ENCODE data around the gene RBMS1. TPM values are rescaled to one million over a fixed set of nuclear protein-coding genes. Genes with fewer than 3 reads are reported as not detected.

The RBMS1 gene
- total and polyA plus RNA-seq, 4 donors: 7.9 to 23.5 (median 15.5) TPM

DNA sequence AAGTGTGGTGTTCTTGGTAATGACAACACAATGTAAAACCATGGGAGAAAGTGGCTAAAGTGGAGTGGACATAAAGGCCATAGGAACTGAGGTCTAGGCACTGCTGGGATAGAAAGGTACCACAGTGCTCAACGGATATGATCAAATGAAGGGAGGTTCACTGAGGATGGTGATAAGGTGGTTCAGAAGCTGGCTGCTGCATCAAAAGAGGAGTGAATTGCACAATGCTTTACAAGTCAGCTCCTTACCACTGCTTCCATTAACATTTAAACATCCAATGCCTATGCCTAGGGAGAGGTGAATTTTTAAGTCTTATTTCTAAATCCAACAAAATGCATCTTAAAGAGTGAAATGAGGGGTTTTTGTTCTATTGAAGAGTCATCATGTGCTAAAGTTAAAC is 193.4 kb downstream of the RBMS1 start:
- no peak for DNase-seq (ENCODE audit: low spot score)
- WGBS: 93% methylated on average over 1 of the region's 1 CpG
- Histone ChIP-seq H3K9me3 (ENCODE audit: control insufficient read depth in 4 of 4, low read length in 3 of 4) (no peaks in the 10 kb centered on the region), H3K9ac (ENCODE audit: low read depth in 1 of 2, low read length in 2 of 2) (no peak overlapping the region), H3K27ac (ENCODE audit: low read depth in 1 of 2, low read length in 2 of 2) (no peak overlapping the region), H3K36me3 (ENCODE audit: control insufficient read depth in 4 of 4, insufficient read depth in 3 of 4, low read depth in 1 of 4, low read length in 3 of 4) (peaks cover 0 to 10% (median 2%) of the 10 kb centered on the region in 4 donors), H3K4me1 (ENCODE audit: control insufficient read depth in 4 of 4, insufficient read depth in 4 of 4, low read length in 3 of 4) (no peaks in the 10 kb centered on the region), H3K27me3 (ENCODE audit: control insufficient read depth in 4 of 4, insufficient read depth in 4 of 4, low read length in 3 of 4) (no peaks in the 10 kb centered on the region), H3K4me3 (ENCODE audit: low read depth in 1 of 3, low read length in 3 of 3) (no peak overlapping the region)
- no peak for TF ChIP-seq HNF4A (conservative IDR thresholded peaks at IDR 0.05)
- TF ChIP-seq FOXA2 (IDR thresholded peaks at IDR 0.05): no peak

GRCh38 chr2:160299540-160299939 is 194.1 kb downstream of the RBMS1 start:
- Histone ChIP-seq H3K4me1 (ENCODE audit: control insufficient read depth in 4 of 4, insufficient read depth in 4 of 4, low read length in 3 of 4) (no peaks in the 10 kb centered on the region), H3K9me3 (ENCODE audit: control insufficient read depth in 4 of 4, low read length in 3 of 4) (no peaks in the 10 kb centered on the region), H3K36me3 (ENCODE audit: control insufficient read depth in 4 of 4, insufficient read depth in 3 of 4, low read depth in 1 of 4, low read length in 3 of 4) (peaks cover 0 to 10% (median 2%) of the 10 kb centered on the region in 4 donors), H3K4me3 (ENCODE audit: low read depth in 1 of 3, low read length in 3 of 3) (no peak overlapping the region), H3K9ac (ENCODE audit: low read depth in 1 of 2, low read length in 2 of 2) (no peak overlapping the region), H3K27me3 (ENCODE audit: control insufficient read depth in 4 of 4, insufficient read depth in 4 of 4, low read length in 3 of 4) (no peaks in the 10 kb centered on the region), H3K27ac (ENCODE audit: low read depth in 1 of 2, low read length in 2 of 2) (no peak overlapping the region)
- TF ChIP-seq TAF1 (conservative IDR thresholded peaks at IDR 0.05) (no peak), YY1 (IDR thresholded peaks at IDR 0.05) (no peak)
- 76% methylated on average over 3 of the region's 3 CpGs for WGBS
- no peak for DNase-seq (ENCODE audit: low spot score)

GRCh38 chr2:160298960-160299359 is 194.6 kb downstream of the RBMS1 start:
- no peaks in the 10 kb centered on the region for H3K4me1 ChIP-seq (ENCODE audit: control insufficient read depth in 4 of 4, insufficient read depth in 4 of 4, low read length in 3 of 4)
- H3K9ac ChIP-seq (ENCODE audit: low read depth in 1 of 2, low read length in 2 of 2): no peak overlapping the region
- no peaks in the 10 kb centered on the region for H3K9me3 ChIP-seq (ENCODE audit: control insufficient read depth in 4 of 4, low read length in 3 of 4)
- no peaks in the 10 kb centered on the region for H3K27me3 ChIP-seq (ENCODE audit: control insufficient read depth in 4 of 4, insufficient read depth in 4 of 4, low read length in 3 of 4)
- H3K27ac ChIP-seq (ENCODE audit: low read depth in 1 of 2, low read length in 2 of 2): no peak overlapping the region
- TF ChIP-seq EGR1 (IDR thresholded peaks at IDR 0.05; ENCODE audit: low read depth in 2 of 2) (no peak), TAF1 (conservative IDR thresholded peaks at IDR 0.05) (no peak), GABPA (IDR thresholded peaks at IDR 0.05 in 1 of 2, conservative IDR thresholded peaks at IDR 0.05 in 1 of 2) (no peak), CTCF (IDR thresholded peaks at IDR 0.05; ENCODE audit: low read depth, low read length, missing input control) (no peak), YY1 (IDR thresholded peaks at IDR 0.05) (no peak)
- DNase-seq (ENCODE audit: low spot score): no peak
- H3K36me3 ChIP-seq (ENCODE audit: control insufficient read depth in 4 of 4, insufficient read depth in 3 of 4, low read depth in 1 of 4, low read length in 3 of 4): peaks cover 0 to 10% (median 2%) of the 10 kb centered on the region in 4 donors
- no peak overlapping the region for H3K4me3 ChIP-seq (ENCODE audit: low read depth in 1 of 3, low read length in 3 of 3)
- WGBS: 100% methylated on average over 1 of the region's 1 CpG

DNA sequence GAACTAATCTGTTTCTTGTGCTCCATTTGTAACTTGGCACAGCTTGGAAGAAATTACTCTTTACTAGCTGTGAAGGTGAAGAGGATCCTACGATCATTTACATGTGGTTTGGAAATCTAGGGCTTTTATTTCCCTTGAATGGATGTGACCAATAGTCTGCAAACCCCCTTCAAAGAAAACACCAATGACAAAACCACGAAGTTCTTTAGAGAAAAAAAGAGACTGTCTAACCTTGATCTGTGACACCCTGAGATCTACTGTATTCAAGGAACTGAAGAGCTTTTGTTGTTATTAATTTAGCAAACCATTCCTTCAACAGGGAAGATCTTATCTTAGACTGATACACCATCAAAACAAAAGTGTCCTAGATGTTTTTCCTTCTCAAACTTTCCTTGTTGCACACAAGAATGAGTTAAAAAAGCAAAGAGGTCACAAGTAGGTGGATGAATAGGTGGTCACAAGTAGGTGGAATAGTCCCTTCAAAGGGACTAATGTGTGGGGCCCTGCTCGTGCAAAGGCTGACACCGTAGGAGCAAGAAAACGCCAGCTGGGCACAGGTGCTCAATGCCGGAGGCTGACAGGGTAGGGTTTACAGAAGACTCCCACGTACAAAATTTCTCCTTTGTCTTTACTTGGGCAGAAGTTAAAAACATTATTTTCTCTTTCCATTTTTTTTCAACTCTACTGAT is 197.9 kb downstream of the RBMS1 start:
- H3K4me3 ChIP-seq (ENCODE audit: low read depth in 1 of 3, low read length in 3 of 3): no peak overlapping the region
- H3K9ac ChIP-seq (ENCODE audit: low read depth in 1 of 2, low read length in 2 of 2): no peak overlapping the region
- no peaks in the 10 kb centered on the region for H3K27me3 ChIP-seq (ENCODE audit: control insufficient read depth in 4 of 4, insufficient read depth in 4 of 4, low read length in 3 of 4)
- WGBS: 92% methylated on average over 7 of the region's 7 CpGs
- no peaks in the 10 kb centered on the region for H3K4me1 ChIP-seq (ENCODE audit: control insufficient read depth in 4 of 4, insufficient read depth in 4 of 4, low read length in 3 of 4)
- no peak overlapping the region for H3K27ac ChIP-seq (ENCODE audit: low read depth in 1 of 2, low read length in 2 of 2)
- no peak for DNase-seq (ENCODE audit: low spot score)
- no peaks in the 10 kb centered on the region for H3K9me3 ChIP-seq (ENCODE audit: control insufficient read depth in 4 of 4, low read length in 3 of 4)
- H3K36me3 ChIP-seq (ENCODE audit: control insufficient read depth in 4 of 4, insufficient read depth in 3 of 4, low read depth in 1 of 4, low read length in 3 of 4): peaks cover 0 to 10% (median 2%) of the 10 kb centered on the region in 4 donors
- no peak for TF ChIP-seq ZBTB33 (IDR thresholded peaks at IDR 0.05)
- TF ChIP-seq FOXA1 (IDR thresholded peaks at IDR 0.05): no peak
- TF ChIP-seq YY1 (IDR thresholded peaks at IDR 0.05): no peak
